ENCODE data around the gene EFTUD2. TPM values are rescaled to one million over a fixed set of nuclear protein-coding genes. Genes with fewer than 3 reads are reported as not detected.

The EFTUD2 gene
- total RNA-seq, 2 donors from 2014 or later: 72.6 to 77.5 TPM

DNA sequence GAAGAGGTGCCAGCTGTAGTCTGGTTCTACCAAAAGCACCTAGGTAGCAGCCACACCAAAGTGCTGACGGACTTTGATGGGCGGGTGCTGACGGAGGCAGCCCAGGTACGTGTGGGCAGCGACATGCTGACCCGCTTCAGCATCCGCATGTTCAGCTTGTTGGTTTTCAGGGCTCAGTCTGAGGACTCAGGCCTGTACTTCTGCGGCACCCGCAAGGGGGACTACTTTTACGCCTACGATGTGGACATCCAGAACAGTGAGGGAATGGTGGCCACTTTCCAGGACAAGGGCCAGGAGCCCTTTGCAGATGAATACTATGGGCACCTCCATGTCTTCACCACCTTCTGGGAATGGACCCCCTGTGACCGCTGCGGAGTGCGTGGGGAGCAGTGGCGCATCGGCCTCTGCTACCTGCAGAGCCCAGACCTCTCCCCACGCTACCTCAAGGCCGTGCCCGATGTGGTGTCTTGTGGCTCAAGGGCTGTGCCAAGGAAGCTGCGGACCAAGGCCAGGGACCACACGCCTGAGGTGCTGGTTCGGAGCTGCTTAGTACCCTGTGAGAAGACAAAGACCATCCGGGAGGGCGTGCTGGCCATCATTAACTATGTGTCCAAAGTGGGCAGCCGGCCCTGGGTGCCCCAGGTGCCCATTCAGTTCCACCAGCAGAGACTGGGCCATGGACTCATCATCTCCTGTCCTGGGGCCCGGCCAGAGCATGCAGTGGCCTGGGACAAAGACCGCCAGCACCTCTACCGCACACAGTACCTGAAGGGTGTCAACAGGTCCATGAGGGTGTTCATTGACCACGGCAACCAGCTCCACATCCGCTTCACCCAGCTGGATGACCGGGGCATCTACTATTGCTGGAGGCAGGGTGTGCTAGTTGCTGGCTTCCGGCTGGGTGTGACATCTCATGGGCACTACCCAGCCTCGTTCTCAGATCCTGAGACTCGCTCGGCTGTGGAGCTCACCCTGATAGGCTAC lies 5.0 kb upstream of the EFTUD2 start:
- DNase-seq (no peak), ATAC-seq (peak; percentile 19)
- intact Hi-C loops (cut with DNase I, micrococcal nuclease): no loop called here

DNA sequence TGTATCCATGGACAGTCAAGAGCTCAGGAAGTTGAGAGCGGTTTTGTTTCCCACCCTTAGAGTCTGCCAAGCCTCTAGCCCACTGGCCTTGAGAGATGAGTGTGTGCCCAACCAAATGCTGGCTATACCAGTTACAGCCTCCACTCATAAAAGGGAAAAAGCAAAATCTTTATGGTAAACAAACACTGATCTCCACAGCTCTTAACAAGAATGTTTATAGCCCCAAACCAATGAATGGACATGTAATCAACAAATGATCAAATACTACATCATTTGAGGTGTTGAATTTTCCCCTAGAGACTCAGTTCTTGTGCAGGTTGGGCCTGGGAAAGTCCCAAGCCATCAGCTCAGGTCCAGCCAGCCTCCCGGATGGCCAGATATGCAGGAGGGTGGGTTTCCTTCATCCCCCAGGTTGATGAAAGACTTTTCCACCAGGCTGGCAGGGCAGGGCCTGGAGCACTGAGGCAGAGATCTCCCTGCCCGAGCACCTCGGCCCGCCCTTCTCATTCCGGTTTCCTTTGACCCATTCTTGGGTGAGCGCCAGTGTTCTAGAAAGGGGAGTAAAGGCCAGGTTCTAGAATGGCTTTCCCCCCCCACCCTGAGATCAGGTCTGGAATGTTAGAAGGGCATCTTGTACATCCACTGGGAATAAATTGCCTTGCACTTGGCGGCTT lies 3.9 kb upstream of the EFTUD2 start:
- intact Hi-C loops (cut with DNase I, micrococcal nuclease): no loop called here
- DNase-seq (no peak), ATAC-seq (no peak)

DNA sequence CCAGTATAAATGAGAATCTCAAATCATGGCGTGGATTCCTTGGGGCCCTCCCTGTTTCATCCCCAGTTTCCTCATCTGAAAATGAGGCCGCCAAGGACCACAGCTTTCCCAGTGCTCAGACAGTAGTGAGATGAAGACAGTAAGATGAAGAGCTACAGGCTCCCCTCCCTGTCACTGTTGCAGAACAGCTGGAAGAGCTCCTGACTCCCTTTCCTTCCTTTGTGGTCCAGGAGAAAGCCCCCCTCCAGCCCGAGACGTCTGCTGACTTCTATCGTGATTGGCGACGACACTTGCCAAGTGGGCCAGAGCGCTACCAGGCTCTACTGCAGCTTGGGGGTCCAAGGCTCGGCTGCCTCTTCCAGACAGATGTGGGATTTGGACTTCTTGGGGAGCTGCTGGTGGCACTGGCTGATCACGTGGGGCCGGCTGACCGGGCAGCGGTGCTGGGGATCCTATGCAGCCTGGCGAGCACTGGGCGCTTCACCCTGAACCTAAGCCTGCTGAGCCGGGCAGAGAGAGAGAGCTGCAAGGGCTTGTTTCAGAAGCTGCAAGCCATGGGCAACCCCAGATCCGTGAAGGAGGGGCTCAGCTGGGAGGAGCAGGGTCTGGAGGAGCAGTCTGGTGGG lies 3.0 kb upstream of the EFTUD2 start:
- ATAC-seq (no peak), DNase-seq (no peak)
- intact Hi-C loops (cut with DNase I, micrococcal nuclease): no loop called here

DNA sequence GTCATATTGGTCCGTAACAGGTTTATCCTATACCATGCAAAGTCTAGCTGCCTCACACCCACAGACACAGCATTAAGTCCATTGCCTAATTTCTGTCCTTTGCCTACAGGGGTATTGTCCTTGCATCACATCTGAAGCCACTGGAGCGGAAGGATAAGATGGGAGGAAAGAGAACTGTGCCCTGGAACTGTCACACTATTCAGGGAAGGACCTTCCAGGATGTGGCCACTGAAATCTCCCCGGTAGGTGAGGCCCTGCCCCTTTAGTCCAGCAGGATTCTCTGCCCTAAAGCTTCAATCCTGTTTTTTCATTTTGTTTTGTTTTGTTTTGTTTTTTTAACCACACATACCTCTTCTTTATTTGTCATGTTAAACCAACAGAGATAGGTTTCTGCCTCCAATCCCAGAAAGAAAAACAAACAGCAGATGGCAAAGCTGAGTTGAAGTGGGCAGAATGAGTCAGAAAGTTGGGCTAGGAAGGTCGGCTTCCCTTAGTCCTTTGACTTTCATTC lies 2.2 kb upstream of the EFTUD2 start:
- intact Hi-C loops (cut with DNase I, micrococcal nuclease): no loop called here
- no peak for ATAC-seq
- no peak for DNase-seq

DNA sequence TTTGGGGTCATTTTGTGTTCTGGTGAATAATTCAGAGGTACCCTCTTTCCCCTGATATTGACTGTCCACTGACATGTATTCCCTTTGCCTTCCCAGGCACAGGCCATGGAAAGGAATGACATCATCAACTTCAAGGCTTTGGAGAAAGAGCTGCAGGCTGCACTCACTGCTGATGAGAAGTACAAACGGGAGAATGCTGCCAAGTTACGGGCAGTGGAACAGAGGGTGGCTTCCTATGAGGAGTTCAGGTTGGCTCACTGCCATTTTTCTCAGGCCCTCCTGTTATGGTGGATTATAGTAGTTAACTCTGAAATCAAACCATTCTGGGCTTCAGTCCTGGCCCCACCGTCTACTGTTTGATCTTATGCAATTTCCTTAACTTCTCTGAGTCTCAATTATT lies 1.6 kb upstream of the EFTUD2 start:
- ATAC-seq (no peak), DNase-seq (no peak)
- intact Hi-C loops (cut with DNase I, micrococcal nuclease): no loop called here

DNA sequence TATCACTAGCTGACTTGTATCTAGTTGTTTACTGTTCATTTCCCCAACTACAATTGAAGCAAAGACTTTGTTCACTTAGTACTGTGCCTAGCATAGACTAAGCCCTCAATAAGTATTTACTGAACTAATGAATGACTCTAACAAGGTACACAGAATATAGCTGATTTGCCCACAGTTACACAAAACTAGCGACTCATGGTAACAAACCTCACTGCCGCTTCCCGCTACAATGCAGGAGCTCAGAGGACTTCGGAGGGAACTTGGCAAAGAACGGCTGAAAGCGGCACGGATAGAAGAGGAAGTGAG lies 524 bp downstream of the EFTUD2 start:
- DNase-seq (no peak), ATAC-seq (no peak)
- intact Hi-C loops (cut with DNase I, micrococcal nuclease): no loop called here

DNA sequence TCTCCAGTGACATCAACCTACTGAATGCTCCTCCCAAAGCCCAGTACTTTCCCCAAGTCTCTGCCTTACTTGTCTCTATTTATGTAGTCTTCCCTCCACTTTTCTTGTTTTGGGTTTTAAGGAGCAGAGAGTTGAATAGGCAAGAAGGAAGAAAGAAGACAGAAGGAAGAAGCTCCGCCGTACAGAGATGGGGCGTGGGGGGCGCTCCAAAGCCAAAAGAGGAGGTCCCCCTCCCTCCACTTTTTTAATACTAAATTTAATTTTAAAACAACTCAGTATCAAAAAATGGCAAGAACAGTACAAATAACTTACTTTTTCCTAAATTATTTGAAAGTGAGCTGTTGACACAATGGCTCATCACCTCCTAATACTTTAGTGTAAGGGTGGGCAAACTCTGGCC lies 4.6 kb downstream of the EFTUD2 start:
- DNase-seq: no peak
- intact Hi-C loops (cut with DNase I, micrococcal nuclease): no loop called here

DNA sequence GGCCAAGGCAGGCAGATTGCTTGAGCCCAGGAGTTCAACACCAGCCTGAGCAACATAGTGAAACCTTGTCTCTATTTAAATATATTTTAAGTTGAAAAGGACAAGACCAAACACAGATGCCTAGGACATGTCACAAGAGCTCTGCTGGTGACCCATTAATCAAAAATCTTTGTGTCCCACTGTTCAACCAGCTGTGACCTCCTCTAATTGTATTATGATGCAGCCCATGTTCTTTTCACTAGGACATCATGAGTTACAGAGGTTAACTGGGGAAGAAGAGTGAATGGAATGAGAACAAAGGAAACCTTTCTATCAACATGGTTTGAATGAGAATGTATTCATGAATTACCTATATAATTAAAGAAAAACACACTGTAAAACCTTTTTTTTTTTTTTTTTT lies 7.0 kb downstream of the EFTUD2 start:
- DNase-seq: no peak
- no peak for ATAC-seq
- intact Hi-C loops (cut with DNase I, micrococcal nuclease): no loop called here

More for the DNA sequence above, 4.6 kb downstream of the EFTUD2 start:
- ATAC-seq: no peak

DNA sequence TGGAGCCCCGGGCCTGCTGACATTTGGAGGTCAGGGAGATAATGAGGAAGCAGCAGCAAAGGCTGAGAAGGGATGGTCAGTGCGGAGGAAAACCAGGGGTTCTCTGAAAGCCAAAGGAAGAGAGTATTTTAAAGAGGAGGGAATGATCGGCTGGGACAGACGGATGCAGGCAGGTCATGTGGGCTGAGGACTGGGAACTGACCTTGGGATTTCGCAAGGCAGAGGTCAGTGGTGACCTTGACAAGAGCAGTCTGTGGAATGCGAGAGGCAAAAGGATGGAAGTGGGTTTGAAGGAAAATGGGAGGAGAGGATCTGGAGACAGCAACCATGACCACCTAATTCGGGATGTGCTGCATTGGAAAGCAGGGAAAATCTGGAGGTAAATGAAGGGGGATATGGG lies 10.2 kb downstream of the EFTUD2 start:
- ATAC-seq: no peak
- no peak for DNase-seq
- intact Hi-C loops (cut with DNase I, micrococcal nuclease): no loop called here

DNA sequence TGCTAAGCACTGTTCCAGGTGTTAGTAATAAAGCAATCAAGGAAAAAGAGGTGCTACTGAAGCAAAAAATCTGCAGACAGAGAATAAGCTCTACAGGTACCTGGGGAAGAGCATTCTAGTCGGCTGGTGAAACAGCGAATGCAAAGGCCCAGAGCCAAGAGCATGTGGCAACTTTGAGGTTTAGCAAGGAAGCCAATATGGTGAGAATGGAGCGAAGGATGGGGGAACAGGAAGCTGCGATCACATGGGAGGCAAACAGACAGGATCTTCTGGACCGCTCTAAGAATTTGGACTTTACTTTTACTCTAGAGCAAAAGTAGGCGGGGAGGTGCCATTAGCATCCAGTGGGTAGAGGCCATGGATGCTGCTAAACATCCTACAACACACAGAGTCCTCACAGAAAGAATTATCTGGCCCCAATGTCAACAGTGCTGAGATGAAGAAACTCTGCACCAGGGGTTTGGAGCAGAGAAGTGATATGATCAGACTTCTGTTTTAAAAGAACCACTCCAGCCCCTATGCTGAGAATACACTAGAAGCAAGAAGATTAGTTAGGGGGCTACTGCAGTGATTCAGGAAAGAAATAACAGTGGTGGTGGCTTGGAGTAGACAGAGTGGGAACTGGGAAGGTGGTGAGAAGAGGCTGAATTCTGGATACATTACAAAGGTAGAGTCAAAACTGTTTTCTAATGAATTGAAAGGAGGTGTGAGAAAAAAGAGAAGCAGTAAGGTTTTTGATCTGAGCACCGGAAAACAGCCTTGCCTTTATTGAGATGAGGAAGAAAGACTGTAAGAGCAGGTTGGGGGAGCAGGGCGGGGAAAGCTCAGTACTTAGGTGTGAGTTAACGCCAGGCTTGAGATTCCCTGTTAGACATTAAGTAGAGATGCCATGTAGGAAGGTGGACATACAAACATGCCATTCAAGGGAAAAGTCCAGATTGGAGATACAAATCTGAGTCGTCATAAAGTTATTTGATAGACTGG lies 11.0 kb downstream of the EFTUD2 start:
- no peak for ATAC-seq
- intact Hi-C loops (cut with DNase I, micrococcal nuclease): no loop called here
- no peak for DNase-seq

DNA sequence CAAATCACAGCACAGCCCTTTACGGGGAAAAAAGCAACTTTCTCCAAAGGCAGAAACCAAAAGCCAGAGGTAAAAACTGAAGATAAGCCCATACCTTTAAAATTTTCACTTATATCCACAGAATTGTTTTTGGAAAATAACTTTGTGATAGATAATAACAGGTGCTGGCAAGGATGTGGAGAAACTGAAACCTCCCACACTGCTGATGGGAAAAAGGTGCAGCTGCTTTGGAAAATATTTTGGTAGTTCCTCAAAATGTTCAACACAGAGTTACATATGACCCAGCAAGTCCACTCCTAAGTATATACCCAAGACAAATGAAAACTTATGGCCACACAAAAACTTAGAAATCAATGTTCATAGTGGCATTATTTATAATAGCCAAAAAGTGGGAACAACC lies 12.2 kb downstream of the EFTUD2 start:
- no peak for DNase-seq
- no peak for ATAC-seq
- intact Hi-C loops (cut with DNase I, micrococcal nuclease): no loop called here

DNA sequence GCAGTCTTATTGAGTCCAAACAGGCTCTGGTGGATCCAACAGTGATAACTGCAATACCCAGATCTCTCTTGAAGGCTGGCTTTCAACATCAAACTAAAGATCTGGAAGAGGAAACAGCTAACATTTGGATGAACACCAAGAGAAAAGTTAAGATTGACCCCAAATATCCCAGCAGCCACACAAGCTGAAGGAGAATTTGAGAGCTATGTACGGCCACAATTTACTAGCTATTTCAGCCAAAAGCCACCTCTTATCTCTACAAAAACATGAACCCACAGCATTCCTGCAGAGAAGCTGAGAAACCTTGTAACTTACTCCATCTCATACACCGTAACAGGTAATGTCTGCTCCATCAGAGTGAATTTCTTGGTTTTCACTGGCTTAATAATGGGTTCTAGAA lies 14.3 kb downstream of the EFTUD2 start:
- intact Hi-C loops (cut with DNase I, micrococcal nuclease): no loop called here
- DNase-seq (no peak), ATAC-seq (no peak)

DNA sequence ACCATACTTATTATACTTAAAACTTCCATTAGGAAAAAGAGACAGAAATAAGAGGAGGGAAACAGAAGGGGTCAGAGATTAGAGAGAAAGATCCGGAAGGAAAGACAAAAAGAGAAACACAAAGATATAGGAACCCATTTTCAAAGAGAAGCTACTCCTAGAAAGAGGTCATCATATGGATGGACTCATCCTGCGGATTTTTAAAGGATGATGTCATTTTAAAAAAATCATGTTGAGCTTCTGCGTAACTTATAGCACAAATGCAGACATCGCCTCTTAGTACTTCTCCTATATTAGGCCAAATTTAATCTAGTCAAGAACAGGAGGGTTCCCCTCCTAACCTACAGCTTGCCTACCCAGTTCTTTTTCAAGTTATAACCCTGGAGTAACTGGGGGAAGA lies 18.1 kb downstream of the EFTUD2 start:
- DNase-seq (no peak), ATAC-seq (no peak)
- intact Hi-C loops (cut with DNase I, micrococcal nuclease): no loop called here

DNA sequence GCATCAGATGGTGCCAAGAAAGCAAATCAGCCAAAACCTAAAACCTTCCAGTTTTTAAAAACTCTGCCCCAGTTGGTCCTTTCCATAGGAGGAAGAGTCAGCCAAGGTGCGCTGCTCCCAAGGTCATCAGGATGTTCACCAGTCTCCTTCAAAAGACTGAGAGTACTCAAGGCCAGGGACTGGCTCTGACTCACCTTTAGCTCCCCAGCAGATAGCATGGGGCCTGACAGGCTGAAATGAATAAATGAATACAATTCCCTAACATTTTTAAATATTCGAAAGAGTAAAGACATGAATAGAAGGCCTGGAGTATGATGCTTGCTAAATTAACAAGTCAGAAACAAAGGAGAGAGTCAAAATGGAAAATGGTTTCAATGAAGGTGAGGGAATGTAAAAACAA lies 19.2 kb downstream of the EFTUD2 start:
- DNase-seq (no peak), ATAC-seq (no peak)
- intact Hi-C loops (cut with DNase I, micrococcal nuclease): no loop called here

DNA sequence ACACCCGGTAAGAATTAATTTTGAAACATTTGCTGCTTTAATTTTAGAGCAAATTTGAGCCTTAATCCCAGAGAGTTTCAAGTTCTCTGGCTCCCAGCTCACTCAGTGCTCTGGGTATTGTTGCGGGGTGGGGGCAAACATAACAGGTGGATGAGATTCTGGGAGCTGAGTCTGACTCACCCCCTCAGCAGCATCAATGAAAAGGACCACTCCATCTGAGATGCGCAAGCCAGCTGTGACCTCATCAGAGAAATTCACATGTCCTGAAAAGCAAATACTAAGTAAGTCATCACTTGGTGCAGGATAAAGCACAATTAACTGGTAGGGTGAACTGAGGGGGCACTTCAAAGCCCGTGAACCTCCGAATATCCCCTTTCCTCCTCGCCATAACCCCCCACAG lies 19.9 kb downstream of the EFTUD2 start:
- DNase-seq (no peak), ATAC-seq (no peak)
- intact Hi-C loops (cut with DNase I, micrococcal nuclease): no loop called here

DNA sequence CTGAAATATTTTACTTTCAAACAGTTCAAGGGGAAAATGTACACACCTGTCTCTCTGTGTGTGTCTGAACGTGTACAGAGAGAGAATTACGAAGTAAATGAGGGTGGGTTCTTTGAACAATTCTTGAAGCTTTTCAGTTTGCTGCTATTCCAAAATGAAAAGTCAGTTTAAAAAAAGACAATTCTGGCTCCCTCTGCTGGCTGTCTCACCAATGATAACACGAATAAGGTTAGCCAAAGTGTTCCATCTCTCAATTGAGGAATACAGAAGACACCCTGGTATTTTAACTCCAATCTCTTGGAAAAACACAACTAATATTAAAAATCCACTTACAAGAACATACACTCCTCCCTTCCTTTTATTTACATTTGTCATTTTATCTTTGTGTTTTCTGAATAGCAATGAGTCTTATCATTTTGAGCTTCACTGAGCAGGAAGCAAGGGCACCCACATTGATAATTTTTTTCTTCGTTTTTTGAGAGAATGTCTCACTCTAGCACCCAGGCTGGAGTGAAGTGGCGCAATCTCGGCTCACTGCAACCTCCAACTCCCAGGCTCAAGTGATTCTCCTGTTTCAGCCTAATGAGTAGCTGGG lies 20.5 kb downstream of the EFTUD2 start:
- no peak for ATAC-seq
- intact Hi-C loops (cut with DNase I, micrococcal nuclease): no loop called here
- peak in 1 of 2 donors; percentile 30 for DNase-seq

DNA sequence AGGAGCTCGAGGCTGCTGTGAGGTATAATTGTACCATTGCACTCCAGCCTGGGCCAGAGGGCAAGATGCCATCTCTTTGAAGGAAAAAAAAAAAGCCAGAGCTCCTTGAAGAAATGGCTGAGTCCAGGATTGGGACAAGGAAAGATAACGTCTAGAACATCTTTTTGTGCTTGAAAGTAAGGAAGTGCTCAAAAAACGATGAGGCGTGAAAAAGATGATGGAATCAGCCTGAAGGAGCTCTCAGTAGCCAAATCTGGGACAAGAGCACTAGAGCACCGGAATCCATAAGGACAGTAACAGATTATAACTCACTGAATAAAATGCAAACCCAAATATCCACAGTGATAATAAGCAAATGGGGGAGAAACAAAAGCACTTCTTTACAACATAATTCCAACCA lies 22.1 kb downstream of the EFTUD2 start:
- ATAC-seq: no peak
- DNase-seq: no peak
- intact Hi-C loops (cut with DNase I, micrococcal nuclease): no loop called here

DNA sequence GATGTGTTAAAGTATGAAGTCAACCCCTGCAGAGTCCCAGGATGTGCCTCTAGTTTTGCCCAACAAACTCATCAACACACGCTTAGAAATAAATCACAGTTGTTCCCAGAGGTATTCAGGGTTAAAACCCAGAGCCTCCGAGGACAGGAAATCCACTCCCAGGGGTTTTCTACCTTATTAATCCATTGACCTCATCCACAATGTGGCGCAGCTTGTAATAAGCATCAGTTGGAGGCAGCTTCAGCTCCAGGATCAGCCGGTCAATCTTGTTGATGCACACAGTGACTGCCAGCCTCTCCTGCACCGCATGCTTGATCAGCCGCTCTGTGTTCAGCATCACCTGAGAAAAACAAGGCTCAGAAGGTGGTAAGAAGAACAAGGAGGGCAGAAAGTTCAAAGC lies 23.5 kb downstream of the EFTUD2 start:
- ATAC-seq: no peak
- intact Hi-C loops (cut with DNase I, micrococcal nuclease): no loop called here
- DNase-seq: no peak
